Measurements from ENCODE around the gene WBP11. TPM values are rescaled to one million over a fixed set of nuclear protein-coding genes. Genes with fewer than 3 reads are reported as not detected.

Gene WBP11
- total RNA-seq, 1 donor from 2014 or later, result 62.4 TPM

Other genes starting within 250 kb of the WBP11 start
- gene PLBD1, start 235.6 kb downstream of the WBP11 start, total RNA-seq, result 0.13 and 0.89 TPM in 2 replicates
- gene GUCY2C, start 106.9 kb downstream of the WBP11 start, total RNA-seq, result not detected in 2 replicates
- gene C12orf60, start 192 bp upstream of the WBP11 start, total RNA-seq, result 0.84 and 1.2 TPM in 2 replicates
- gene SMCO3, start 10.7 kb upstream of the WBP11 start, total RNA-seq, result not detected in 2 replicates
- not detected in 2 replicates for gene ART4, start 40.0 kb upstream of the WBP11 start, total RNA-seq
- 74.1 and 92.6 TPM in 2 replicates for gene MGP, start 82.4 kb upstream of the WBP11 start, total RNA-seq
- gene ERP27, start 135.1 kb upstream of the WBP11 start, total RNA-seq, result 0.50 and 0.70 TPM in 2 replicates
- gene ARHGDIB, start 158.1 kb upstream of the WBP11 start, total RNA-seq, result 13.8 and 14.4 TPM in 2 replicates
- gene PDE6H, start 169.6 kb upstream of the WBP11 start, total RNA-seq, result not detected in 2 replicates